ENCODE results near the gene MYH9.

GRCh38 chr22:36302439-36303114 lies 85.2 kb downstream of the MYH9 start:
- TF ChIP-seq CTCF (IDR thresholded peaks at IDR 0.05) = no peak
- no peak for TF ChIP-seq POLR2A (IDR thresholded peaks at IDR 0.05)
